ENCODE results near the gene PODXL2.

GRCh38 chr3:127650236-127650635 is 21.3 kb downstream of the PODXL2 start:
- TF ChIP-seq, protein P1, sequence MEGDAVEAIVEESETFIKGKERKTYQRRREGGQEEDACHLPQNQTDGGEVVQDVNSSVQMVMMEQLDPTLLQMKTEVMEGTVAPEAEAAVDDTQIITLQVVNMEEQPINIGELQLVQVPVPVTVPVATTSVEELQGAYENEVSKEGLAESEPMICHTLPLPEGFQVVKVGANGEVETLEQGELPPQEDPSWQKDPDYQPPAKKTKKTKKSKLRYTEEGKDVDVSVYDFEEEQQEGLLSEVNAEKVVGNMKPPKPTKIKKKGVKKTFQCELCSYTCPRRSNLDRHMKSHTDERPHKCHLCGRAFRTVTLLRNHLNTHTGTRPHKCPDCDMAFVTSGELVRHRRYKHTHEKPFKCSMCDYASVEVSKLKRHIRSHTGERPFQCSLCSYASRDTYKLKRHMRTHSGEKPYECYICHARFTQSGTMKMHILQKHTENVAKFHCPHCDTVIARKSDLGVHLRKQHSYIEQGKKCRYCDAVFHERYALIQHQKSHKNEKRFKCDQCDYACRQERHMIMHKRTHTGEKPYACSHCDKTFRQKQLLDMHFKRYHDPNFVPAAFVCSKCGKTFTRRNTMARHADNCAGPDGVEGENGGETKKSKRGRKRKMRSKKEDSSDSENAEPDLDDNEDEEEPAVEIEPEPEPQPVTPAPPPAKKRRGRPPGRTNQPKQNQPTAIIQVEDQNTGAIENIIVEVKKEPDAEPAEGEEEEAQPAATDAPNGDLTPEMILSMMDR (IDR thresholded peaks at IDR 0.05; ENCODE audit: borderline replicate concordance, extremely low read depth, low read length, poor library complexity, severe bottlenecking), result no peak
- TF ChIP-seq EZH2 (IDR thresholded peaks at IDR 0.05; ENCODE audit: borderline replicate concordance, low read depth, low read length, severe bottlenecking), result no peak

All from DND-41 (cell line).